Lower leg skin (tissue), 4 donors: ENCODE results near the gene MTAP. TPM values are rescaled to one million over a fixed set of nuclear protein-coding genes. Genes with fewer than 3 reads are reported as not detected.

Experiments
- DNase-seq, 2 donors: peaks; one replicate each; pipeline ENCODE4 v3.0.0-alpha.2; 2019; ENCODE audit warnings: low spot score in 2 of 2
- H3K4me3 ChIP-seq: fragments of 200-600 bp; sonication (generic); 2 replicates; pipeline ENCODE4 v1.5.1; 2017; ENCODE audit warnings: mild to moderate bottlenecking, low read depth; ENCODE audit not compliant: poor library complexity, severe bottlenecking
- CTCF ChIP-seq, 3 donors: fragments of 450-650 bp; IDR thresholded peaks; one replicate each; pipeline ENCODE4 v1.5.1; 2016; ENCODE audit warnings: antibody characterized with exemption in 3 of 3, mild to moderate bottlenecking in 3 of 3, moderate library complexity in 2 of 3
- POLR2A ChIP-seq, 2 donors: fragments of 450-650 bp; IDR thresholded peaks; one replicate each; pipeline ENCODE4 v1.6.1; 2016 to 2017; ENCODE audit warnings: antibody characterized with exemption in 2 of 2, mild to moderate bottlenecking in 1 of 2, moderate library complexity in 1 of 2
- WGBS, 2 donors: methylation state at CpG; one replicate each; pipeline ENCODE4 v1.1.5; 2018; 5-methylcytosine and 5-hydroxymethylcytosine counted together
- intact Hi-C: fragments of 100-400 bp; cut with DNase I; formaldehyde crosslinking; loops from one replicate; pipeline ENCODE4 v1.15.0; 2023; ENCODE audit warnings: low total_unique reads
- total RNA-seq, 4 donors: library from RNA; depleted of rRNA; stranded (reverse); fragments of >200 nt; gene quantifications; one replicate each; pipeline ENCODE4 v1.1.0, GENCODE V29; 2016

Gene MTAP
- total RNA-seq, 4 donors from 2014 or later: 12.9 to 18.2 (median 14.7) TPM

- 93 to 96% methylated on average over 4 of the region's 4 CpGs for WGBS, 2 donors
- no peak for TF ChIP-seq CTCF (IDR thresholded peaks at IDR 0.05)
- TF ChIP-seq POLR2A (IDR thresholded peaks at IDR 0.05): no peak
- intact Hi-C loops: no loop called here
- H3K4me3 ChIP-seq: no peak overlapping the region
- DNase-seq: no peak
Observed at GRCh38 chr9:21854119-21854518, 51.7 kb downstream of the MTAP start.

- no peak for DNase-seq
- TF ChIP-seq POLR2A (IDR thresholded peaks at IDR 0.05): no peak
- no peak for TF ChIP-seq CTCF (IDR thresholded peaks at IDR 0.05)
- 90% methylated on average over 11 of the region's 11 CpGs for WGBS, 2 donors
- intact Hi-C loops: no loop called here
- no peak overlapping the region for H3K4me3 ChIP-seq
Observed at GRCh38 chr9:21854594-21854993, 52.2 kb downstream of the MTAP start.

- H3K4me3 ChIP-seq: no peak overlapping the region
- intact Hi-C loops: no loop called here
- WGBS, 2 donors: 57 to 64% methylated on average over 5 of the region's 5 CpGs
- TF ChIP-seq POLR2A (IDR thresholded peaks at IDR 0.05): no peak
- no peak for TF ChIP-seq CTCF (IDR thresholded peaks at IDR 0.05)
- no peak for DNase-seq
Observed at GRCh38 chr9:21856301-21857094, 54.1 kb downstream of the MTAP start.

- intact Hi-C loops: no loop called here
- 88 to 92% methylated on average over 1 of the region's 1 CpG for WGBS, 2 donors
- no peak overlapping the region for H3K4me3 ChIP-seq
- DNase-seq: no peak
- TF ChIP-seq POLR2A (IDR thresholded peaks at IDR 0.05): no peak
- no peak for TF ChIP-seq CTCF (IDR thresholded peaks at IDR 0.05)
Observed at GRCh38 chr9:21862871-21863270, 60.4 kb downstream of the MTAP start.

GRCh38 chr9:21864505-21864904, 62.1 kb downstream of the MTAP start:
- intact Hi-C loops: no loop called here
- TF ChIP-seq POLR2A (IDR thresholded peaks at IDR 0.05) (no peak), CTCF (IDR thresholded peaks at IDR 0.05) (no peak)
- H3K4me3 ChIP-seq: no peak overlapping the region
- WGBS, 2 donors: 96 to 98% methylated on average over 5 of the region's 5 CpGs
- no peak for DNase-seq

- no peak for TF ChIP-seq CTCF (IDR thresholded peaks at IDR 0.05)
- TF ChIP-seq POLR2A (IDR thresholded peaks at IDR 0.05): no peak
- 88 to 89% methylated on average over 1 of the region's 1 CpG for WGBS, 2 donors
- no peak overlapping the region for H3K4me3 ChIP-seq
- intact Hi-C loops: no loop called here
- DNase-seq: no peak
Observed at GRCh38 chr9:21866302-21866701, 63.9 kb downstream of the MTAP start.
